ENCODE results near the gene MEGF6. TPM values are rescaled to one million over a fixed set of nuclear protein-coding genes. Genes with fewer than 3 reads are reported as not detected.

The MEGF6 gene
- total and polyA plus RNA-seq, 2 experiments from 2014 or later, result 11.6 to 21.9 TPM

GRCh38 chr1:3510956-3511250 lies 100.4 kb downstream of the MEGF6 start:
- H3K27me3 ChIP-seq, result no peaks in the 10 kb centered on the region

DNA sequence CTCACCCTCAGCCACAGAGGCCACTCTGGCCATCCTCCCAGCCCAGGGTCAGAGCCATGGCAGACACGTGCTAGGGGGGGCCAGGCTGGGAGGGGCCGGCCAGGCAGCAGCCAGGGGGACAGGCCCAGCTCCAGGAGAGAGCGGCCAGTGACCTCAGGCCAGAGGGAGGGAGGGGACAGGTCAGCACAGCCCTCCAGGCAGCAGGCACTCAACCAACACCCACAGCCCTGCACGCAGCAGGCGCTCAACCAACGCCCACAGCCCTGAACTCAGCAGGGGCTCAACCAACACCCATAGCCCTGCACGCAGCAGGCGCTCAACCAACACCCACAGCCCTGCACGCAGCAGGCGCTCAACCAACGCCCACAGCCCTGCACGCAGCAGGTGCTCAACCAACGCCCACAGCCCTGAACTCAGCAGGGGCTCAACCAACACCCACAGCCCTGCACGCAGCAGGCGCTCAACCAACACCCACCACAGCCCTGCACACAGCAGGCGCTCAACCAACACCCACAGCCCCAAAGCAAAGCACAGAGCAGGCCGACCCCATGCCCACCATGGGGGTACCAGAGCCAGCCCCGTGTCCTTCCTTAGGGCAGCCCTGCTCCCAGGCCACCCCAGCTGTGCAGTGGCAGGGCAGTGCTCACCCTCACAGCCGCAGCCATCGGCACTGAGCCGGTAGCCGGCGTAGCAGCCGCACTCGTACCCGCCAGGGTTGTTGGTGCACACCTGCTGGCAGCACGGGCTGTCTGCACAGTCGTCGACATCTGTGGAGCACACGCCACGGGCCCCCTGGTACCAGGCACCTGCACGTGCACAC lies 101.0 kb downstream of the MEGF6 start:
- Histone ChIP-seq H3K4me2 (no peak overlapping the region), H3K9me2 (replicated peaks; ENCODE audit: insufficient read depth) (no peaks in the 10 kb centered on the region), H3K4me1 (ENCODE audit: insufficient read depth) (no peaks in the 10 kb centered on the region), H3K4me3 (no peak overlapping the region), H3K79me2 (no peaks in the 10 kb centered on the region), H4K20me1 (ENCODE audit: insufficient read depth, poor library complexity, severe bottlenecking) (no peaks in the 10 kb centered on the region), H3K36me3 (replicated peaks; ENCODE audit: insufficient read depth, low read depth) (no peaks in the 10 kb centered on the region), H3K27ac (no peak overlapping the region), H3K9me3 (ENCODE audit: low read depth) (no peaks in the 10 kb centered on the region), H2AFZ (no peak overlapping the region), H3K27me3 (no peaks in the 10 kb centered on the region)
- TF ChIP-seq EZH2phosphoT487 (IDR thresholded peaks at IDR 0.05; ENCODE audit: low read depth, severe bottlenecking, unreplicated experiment), result no peak
- no peak for TF ChIP-seq EZH2 (IDR thresholded peaks at IDR 0.05; ENCODE audit: borderline replicate concordance)
- no peak for TF ChIP-seq CTCF (IDR thresholded peaks at IDR 0.05; ENCODE audit: poor library complexity)
- WGBS (ENCODE audit: low lambda C conversion rate, missing lambda C conversion rate), result 96% methylated on average over 30 of the region's 32 CpGs
- DNase-seq (ENCODE audit: low spot score), result no peak

More at GRCh38 chr1:3510956-3511250, 100.4 kb downstream of the MEGF6 start:
- H3K4me3 ChIP-seq, result no peak overlapping the region
- H3K9me2 ChIP-seq (replicated peaks; ENCODE audit: insufficient read depth), result no peaks in the 10 kb centered on the region
- DNase-seq (ENCODE audit: low spot score), result no peak
- TF ChIP-seq CTCF (IDR thresholded peaks at IDR 0.05; ENCODE audit: poor library complexity) (no peak), EZH2 (IDR thresholded peaks at IDR 0.05; ENCODE audit: borderline replicate concordance) (no peak), EZH2phosphoT487 (IDR thresholded peaks at IDR 0.05; ENCODE audit: low read depth, severe bottlenecking, unreplicated experiment) (no peak)
- H4K20me1 ChIP-seq (ENCODE audit: insufficient read depth, poor library complexity, severe bottlenecking), result no peaks in the 10 kb centered on the region
- H3K36me3 ChIP-seq (replicated peaks; ENCODE audit: insufficient read depth, low read depth), result no peaks in the 10 kb centered on the region
- no peaks in the 10 kb centered on the region for H3K9me3 ChIP-seq (ENCODE audit: low read depth)
- no peak overlapping the region for H3K27ac ChIP-seq
- H3K4me2 ChIP-seq, result no peak overlapping the region
- 91% methylated on average over 12 of the region's 12 CpGs for WGBS (ENCODE audit: low lambda C conversion rate, missing lambda C conversion rate)
- no peaks in the 10 kb centered on the region for H3K79me2 ChIP-seq
- no peak overlapping the region for H2AFZ ChIP-seq
- no peaks in the 10 kb centered on the region for H3K4me1 ChIP-seq (ENCODE audit: insufficient read depth)

DNA sequence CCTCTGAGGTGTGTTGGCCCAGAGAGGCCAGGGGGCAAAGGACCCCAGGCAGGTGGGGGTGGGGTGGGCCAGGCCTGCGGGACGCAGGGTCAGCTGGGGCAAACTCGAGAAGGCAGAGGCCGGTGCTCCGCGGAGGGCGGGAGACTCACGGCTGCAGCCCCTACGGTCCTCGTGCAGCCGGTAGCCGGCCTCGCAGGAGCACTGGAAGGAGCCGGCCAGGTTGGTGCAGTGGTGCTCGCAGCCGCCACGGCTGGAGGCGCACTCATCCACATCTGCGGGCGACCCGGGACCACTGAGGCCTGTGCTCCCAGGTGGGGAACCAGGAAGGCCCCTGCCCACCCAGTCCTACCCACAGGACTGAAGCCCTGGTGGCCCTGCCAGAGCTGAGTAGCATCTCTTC lies 101.6 kb downstream of the MEGF6 start:
- Histone ChIP-seq H3K4me2 (no peak overlapping the region), H3K27me3 (no peaks in the 10 kb centered on the region), H3K27ac (no peak overlapping the region), H3K4me3 (no peak overlapping the region), H3K79me2 (no peaks in the 10 kb centered on the region), H4K20me1 (ENCODE audit: insufficient read depth, poor library complexity, severe bottlenecking) (no peaks in the 10 kb centered on the region), H2AFZ (no peak overlapping the region), H3K36me3 (replicated peaks; ENCODE audit: insufficient read depth, low read depth) (no peaks in the 10 kb centered on the region), H3K4me1 (ENCODE audit: insufficient read depth) (no peaks in the 10 kb centered on the region), H3K9me2 (replicated peaks; ENCODE audit: insufficient read depth) (no peaks in the 10 kb centered on the region), H3K9me3 (ENCODE audit: low read depth) (no peaks in the 10 kb centered on the region)
- no peak for DNase-seq (ENCODE audit: low spot score)
- WGBS (ENCODE audit: low lambda C conversion rate, missing lambda C conversion rate), result 96% methylated on average over 20 of the region's 21 CpGs
- TF ChIP-seq EZH2 (IDR thresholded peaks at IDR 0.05; ENCODE audit: borderline replicate concordance) (no peak), EZH2phosphoT487 (IDR thresholded peaks at IDR 0.05; ENCODE audit: low read depth, severe bottlenecking, unreplicated experiment) (no peak), CTCF (IDR thresholded peaks at IDR 0.05; ENCODE audit: poor library complexity) (no peak)

Data from hepatocyte (in vitro differentiated cells).